ENCODE measurements around the gene LDB3.

Gene LDB3

DNA sequence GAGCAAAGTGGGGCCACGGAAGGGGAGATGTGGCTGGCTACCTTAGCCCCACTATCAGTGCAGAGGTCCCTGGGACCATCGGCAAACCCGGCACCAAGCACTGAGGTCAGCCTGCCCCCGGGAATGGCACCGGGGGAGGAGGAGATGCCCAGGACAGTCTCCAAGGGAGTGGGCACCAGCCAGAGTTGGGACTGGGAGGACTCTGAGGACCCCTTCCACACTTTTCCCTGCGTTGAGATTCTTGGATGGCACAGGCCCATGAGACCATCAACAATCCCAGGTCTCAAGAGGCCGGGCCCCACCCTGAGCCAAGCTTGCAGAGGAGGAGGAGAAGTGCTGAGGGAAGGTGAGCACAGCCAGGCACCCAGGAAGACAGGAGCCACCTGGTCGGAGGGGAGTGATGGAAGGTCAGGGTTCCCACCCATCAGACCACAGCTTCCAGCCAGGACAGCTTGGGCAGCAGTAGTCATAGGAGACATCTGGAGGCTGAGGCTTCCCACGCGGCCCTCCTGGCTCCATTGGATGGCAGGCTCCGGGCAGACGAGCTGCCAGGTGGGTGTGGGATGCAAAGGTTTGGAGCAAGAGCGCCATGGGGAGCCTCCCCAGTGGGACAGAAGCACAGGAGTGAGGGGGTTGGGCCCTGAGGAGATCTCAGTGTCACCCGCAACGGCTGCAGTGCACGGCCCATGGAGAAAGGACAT lies 16.5 kb upstream of the LDB3 start:
- no peak for DNase-seq

DNA sequence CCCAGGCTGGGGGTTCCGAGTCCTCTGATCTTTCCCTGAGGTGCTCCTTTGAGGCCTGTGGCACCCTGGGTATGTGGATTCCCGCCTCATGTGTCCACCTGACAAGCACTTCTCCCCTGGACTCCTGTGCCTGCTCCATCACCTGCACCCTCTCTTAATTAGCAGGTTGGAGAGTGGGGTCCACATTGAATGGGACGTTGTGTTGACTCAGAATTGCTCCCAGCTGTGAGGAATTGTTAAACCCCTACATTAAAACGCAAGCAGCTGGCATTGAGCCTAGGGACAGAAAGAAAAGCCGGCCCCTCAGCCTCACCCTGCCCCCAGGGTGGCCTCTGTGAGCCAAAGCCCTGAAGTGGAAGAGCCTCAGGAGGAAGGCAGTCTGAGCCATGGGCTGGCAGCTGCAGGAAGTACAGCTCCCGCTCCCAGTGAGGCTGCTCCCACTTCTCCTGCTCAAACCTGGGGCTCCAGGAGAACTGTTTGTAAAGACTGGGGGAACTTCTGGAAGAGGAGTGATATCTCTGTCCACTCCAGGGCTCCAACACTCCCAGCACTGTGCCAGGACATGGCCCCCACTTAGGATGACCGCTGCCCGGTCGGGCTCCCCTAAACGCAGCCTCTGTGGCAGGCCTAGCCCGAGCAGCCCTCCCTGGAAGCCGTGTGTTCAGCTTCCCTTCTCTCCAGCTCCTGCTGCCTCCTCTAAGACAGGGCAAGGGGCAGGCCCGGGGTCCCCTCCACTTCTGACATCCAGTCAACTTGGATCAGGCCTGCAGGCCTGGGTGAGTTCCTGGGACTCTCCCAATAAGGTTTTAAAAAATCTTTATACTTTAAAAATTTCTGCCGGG lies 15.7 kb upstream of the LDB3 start:
- peak; percentile 18 for DNase-seq

DNA sequence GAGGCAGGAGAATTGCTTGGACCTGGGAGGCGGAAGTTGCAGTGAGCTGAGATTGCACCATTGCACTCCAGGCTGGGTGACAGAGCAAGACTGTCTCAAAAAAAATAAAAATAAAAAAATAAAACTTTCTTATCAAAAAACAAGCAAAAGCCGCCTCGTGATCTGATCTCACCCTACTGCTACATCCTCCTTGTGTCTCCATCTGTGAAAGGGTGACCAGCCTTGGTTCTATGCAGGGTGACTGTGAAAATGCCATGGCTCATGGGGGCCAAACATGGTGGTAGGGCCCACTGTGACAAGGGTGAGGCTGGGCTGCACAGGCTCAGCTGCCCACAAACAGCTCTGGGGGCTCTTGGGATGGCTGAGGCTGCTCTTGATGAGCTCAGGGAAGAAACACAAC lies 14.9 kb upstream of the LDB3 start:
- DNase-seq: no peak

DNA sequence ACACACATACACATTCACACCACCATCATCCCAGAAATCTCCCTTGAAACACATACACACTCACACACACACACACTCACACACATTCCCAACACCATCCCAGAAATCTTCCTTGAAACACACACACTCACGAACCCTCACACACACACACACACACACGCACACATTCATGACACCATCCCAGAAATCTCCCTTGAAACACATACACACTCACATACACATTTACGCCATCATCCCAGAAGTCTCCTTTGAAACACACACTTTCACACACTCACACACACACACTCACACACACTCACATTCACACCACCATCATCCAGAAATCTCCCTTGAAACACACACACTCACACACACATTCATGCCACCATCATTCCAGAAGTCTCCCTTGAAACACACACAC lies 14.3 kb upstream of the LDB3 start:
- DNase-seq: no peak

DNA sequence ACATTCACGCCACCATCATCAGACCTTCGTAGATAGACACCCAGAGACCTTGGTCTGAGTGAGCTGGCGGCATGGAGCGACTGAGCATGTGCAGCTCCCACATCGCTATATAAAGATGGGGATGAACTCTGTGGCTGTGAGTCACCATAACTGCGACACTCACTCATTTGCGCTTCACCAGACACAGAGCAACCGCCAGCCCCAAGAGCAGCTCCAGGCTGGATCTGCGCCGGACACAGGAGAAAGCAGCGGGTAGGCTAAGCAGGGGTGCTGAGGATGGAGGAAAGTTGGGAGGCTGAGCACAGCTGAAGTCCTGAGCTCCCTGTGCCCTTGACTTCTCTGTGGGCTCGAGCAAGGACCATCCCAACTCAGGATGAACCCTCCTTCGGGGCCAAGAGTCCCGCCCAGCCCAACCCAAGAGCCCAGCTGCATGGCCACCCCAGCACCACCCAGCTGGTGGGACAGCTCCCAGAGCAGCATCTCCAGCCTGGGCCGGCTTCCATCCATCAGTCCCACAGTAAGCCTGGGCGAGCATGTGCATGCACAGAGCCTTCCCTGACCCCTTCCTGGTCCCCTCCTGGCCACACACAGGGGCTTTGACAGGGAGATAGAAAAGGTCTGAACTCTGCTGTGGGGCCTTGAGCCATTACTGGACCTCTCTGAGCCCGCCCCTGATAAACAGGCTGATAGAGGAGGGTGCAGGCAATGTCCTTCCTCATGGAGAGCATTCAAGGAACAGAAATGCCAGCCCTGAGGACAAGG lies 13.7 kb upstream of the LDB3 start, which contains the start of gene OPN4:
Gene OPN4 (plus strand): TSS at position 137 of the 762 bp plus-strand sequence. CDS start 237 bp downstream, at position 374.
- peak; percentile 37 for DNase-seq

DNA sequence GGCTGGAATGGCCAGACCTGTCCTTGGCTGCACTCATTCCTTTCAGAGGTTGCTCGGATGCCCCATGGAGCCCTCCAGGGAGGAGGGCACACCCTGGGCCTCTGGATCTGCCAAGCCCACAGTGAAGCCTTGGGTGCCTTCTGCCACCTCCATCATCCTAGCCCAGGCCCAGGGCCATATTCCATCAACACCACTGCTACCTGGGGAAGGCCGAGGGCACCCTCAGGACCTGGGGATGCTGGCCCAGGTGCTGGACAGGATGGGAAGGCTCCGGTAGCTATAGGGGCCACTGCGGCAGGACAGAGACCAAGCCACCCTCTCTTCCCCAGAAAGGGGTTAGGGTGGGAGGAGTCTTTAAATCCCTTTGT lies 13.2 kb upstream of the LDB3 start:
- no peak for DNase-seq

DNA sequence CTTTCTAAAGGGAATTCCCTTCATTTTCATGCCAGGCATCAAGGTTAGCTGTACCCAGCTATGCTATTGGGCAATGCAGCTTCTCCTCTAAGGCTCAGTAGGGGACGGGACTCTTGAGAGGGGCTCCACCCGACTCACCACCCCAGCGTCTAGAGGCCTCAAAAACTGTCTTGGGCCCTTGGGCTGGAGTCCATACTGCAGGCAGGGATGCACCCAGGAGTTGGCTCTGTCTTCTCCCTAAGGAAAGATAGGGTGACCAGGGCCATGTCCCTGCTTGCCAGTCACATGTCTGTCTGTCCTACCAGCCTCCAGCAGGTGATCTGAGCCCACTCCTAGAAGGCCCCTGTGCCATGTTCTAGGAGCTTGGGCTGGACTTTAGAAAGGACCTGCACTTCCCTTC lies 12.7 kb upstream of the LDB3 start:
- DNase-seq: no peak

DNA sequence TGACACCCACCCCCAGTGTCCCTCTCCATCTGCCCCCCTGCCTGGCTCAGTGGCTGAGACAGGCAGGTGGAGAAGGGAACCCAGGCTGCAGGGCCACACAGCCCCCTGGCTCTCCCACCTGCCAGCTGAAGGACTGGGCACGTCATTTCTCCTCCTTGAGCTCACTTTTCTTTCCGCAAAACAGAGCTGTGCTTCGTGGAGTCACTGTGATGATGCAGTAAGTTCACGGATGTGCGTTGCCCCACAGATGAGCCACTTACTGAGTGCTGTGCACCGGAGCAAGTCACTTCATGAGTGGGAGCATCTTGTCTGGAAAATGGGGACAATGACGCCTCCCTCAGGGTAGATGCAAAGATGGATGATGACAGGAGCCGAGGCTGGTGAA lies 11.3 kb upstream of the LDB3 start:
- no peak for DNase-seq

DNA sequence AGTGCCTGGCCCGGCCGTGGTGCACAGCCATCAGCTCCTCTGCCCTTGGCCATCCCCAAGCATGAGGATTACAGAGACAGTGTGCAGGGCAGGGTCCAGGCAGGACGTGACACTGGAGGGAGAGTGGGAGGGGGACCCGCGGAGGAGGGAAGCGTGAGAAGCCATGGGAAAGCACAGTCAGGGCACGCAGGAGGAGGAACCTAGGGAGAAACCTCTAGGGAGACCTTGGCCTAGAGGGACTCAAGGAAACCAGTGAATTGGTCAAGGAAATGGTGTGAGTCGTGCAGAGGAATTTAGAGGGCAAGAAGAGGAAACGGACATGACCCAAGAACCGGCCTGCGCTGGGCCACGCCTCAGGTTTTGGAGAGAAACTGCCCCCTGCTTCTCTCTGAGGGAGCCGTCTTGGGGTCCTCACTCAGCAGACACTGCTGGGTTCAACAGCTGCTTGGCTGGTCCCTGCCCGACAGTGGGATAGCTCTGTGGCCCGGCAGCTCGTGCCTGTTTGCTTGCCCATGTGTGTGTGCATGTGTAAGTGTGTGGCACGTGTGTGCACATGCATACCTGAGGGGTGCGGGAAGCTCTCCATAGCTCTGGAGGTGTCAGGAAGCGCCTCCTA lies 10.8 kb upstream of the LDB3 start:
- no peak for DNase-seq

DNA sequence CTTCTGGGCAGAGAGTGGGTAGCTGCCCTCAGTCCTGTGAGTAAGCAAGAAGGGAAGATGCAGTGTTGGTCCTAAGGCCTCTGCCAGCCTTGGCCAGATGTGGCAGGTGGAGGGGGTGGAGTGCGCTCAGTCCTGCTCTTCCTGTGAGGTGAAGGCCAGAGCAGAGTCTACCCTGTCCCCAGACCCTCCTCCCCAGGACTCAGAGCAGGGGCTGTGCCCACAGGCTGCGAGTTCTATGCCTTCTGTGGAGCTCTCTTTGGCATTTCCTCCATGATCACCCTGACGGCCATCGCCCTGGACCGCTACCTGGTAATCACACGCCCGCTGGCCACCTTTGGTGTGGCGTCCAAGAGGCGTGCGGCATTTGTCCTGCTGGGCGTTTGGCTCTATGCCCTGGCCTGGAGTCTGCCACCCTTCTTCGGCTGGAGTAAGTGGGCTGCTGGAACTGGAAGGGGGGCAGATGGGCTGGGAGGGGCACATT lies 10.0 kb upstream of the LDB3 start:
- no peak for DNase-seq

DNA sequence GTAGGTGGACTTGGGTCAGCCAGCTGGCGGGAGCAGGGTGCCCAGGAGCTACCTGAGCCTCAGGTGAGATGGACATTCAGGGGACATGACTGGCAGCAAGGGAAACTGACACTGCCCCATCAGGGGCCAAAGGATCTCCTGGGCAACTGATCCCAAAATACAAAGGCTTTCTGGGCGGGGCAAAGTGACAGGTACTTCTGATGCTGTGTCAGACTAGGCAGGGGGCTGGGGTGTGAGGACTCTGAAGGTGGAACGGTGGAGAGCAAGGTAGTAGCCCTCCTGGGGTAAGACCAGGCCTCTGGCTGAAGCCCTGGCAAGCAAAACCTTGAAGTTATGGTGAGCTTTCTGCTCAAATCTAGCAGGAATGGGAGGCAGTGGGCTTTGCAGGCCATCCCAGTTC lies 9.6 kb upstream of the LDB3 start:
- no peak for DNase-seq

DNA sequence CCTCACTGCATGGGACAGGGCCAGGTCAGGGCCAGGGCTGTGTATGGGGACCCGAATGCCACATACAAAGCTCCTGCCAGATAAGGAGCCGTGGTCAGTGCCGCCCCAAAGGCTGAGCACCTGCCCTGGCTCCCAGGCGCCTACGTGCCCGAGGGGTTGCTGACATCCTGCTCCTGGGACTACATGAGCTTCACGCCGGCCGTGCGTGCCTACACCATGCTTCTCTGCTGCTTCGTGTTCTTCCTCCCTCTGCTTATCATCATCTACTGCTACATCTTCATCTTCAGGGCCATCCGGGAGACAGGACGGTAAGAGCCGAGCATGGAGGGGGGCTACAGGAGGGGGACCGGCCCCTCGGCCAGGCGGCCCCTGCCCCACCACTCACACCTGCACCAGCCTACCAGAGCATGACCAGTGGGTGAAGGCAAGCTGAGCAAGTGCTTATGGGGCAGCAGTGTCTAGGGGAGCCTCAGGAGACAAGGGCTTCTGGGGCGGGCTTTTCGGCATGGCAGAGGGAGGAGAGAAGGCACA lies 9.1 kb upstream of the LDB3 start:
- DNase-seq: no peak

DNA sequence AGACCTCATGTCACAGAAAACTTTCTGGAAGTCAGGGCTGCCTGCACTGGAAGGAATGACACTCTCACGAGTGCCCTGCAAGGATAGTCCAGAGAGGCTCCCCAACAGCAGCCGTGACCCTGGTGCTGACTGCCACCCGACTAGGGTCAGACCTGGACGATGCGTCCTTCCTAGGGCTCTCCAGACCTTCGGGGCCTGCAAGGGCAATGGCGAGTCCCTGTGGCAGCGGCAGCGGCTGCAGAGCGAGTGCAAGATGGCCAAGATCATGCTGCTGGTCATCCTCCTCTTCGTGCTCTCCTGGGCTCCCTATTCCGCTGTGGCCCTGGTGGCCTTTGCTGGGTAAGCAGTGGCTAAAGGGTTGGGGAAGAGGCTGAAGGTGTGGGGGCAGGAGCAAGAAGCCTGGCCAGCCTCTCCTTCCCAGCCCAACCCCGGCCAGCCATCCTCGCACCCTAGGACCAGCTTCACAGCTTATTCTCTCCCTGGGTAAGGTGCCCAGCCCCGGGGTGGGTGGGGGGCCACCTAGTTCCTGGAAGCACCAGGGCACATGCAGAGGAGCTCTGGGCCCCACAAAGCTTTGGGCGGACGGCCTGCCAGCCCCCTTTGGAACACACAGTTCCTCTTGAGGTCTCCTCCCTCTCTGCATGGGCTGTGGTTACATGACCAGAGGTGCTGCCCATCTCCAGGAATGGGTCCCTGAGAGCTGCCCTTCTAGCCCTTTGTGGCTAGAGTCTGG lies 8.4 kb upstream of the LDB3 start:
- DNase-seq: no peak

DNA sequence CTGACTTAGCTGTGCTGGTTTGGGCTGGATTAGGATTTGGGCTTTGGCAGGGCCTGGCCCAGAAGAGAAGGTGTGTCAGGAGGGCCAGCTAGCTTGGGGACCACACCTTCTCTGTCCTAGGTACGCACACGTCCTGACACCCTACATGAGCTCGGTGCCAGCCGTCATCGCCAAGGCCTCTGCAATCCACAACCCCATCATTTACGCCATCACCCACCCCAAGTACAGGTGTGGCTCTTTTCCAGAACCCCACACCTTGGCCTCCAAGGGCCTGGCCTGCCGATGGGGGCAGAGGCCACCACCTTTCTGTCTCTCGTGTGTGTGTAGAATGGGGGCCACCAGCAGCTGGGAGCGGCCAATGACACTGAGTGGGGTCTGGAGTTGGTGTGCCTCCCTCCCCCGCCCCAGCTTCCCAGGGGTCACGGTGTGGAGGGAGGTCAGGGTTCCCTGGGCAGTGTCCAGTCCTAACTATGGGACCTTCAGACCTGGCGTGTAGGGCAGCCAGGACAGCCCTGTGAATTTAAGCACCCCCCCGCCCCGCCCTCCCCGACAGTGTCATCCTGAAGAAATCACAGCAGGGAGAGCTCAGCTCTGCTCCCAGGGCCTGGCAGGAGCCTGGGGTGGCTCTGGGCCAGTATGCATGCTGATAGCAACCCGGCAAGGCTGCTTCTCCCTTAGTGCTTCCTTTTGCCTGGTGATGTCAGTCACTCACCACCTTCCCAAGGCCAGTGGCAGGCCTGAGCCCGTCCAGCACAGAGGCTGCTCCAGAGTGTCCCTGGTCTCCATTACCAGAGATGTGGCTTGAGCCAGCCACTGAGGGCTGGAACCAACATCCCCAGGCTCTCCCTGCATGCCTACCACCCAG lies 6.9 kb upstream of the LDB3 start:
- DNase-seq: peak; percentile 23

DNA sequence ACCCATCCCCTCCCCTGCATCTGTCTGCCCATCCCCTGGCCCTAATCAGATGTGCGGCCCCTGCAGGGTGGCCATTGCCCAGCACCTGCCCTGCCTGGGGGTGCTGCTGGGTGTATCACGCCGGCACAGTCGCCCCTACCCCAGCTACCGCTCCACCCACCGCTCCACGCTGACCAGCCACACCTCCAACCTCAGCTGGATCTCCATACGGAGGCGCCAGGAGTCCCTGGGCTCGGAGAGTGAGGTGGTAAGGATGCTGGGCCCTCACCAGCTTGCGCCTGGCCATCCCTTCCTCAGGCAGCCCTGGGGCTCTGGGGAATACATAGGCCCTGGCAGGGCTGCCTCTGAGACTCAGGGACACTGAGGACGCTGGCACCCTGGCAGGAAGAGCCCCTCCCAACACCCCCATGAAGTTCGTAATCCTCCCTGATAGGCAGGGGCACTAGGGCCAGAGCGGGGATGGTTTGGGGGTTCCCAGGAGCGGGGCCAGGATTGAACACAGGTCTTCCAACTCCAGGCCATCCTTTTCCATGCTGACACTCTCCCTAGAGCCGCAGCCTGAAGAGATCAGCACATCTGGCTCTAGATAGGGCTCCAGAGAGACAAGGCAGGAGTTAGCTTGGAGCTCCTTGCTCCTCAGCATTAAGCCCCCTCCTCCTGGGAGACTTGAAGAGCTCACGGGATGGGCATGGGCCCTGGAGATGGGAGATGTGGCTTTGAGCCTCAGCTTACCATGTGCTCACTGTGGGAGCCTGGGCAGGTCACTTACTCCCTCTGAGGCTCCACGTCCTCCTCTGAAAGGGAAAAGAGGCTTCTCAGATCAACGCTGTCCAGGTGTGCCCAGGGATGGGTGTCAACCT lies 5.9 kb upstream of the LDB3 start:
- DNase-seq: no peak

DNA sequence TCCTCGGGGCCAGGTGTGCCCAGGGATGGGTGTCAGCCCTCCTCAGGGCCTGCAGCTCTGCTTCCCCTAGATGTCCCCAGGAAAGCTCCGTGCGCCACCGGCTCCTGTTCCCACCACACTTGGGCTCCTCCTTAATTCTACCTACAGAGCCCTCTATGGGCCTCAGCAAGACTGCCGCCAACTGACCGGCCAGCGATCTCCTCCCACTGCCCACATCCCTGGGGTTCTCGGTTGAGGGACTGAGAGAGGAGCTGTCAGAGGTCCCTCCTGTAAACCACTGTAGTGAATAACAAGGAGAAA lies 5.3 kb upstream of the LDB3 start:
- no peak for DNase-seq

DNA sequence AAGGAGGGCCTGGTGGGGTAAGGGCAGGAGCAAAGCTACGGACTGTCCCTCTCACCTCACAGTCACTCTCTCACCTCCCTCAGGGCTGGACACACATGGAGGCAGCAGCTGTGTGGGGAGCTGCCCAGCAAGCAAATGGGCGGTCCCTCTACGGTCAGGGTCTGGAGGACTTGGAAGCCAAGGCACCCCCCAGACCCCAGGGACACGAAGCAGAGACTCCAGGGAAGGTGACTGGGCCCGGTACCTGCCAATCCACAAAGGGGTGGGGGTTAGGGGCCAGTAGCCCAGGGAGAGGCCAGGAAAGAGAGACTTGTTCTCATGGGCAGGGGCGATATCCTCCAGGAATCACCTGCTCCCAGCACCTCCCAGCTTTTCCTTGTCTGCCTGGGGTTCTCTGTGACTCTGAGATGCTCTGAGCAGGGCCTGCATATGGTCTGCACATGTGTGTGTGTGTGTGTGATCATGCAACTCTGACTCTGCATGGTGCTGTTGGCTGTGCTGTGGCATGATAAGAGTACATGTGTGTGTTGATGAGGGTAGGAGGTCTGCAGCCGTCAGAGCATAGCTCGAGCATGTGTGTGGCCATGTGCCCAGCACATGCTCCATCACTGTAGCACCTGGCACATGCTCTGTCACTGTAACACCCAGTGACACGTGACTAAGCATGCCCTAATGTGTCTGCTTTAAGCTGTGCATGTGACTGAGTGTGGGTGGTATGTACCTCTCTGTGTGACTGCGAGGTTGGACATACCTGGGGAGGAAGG lies 4.6 kb upstream of the LDB3 start:
- no peak for DNase-seq

DNA sequence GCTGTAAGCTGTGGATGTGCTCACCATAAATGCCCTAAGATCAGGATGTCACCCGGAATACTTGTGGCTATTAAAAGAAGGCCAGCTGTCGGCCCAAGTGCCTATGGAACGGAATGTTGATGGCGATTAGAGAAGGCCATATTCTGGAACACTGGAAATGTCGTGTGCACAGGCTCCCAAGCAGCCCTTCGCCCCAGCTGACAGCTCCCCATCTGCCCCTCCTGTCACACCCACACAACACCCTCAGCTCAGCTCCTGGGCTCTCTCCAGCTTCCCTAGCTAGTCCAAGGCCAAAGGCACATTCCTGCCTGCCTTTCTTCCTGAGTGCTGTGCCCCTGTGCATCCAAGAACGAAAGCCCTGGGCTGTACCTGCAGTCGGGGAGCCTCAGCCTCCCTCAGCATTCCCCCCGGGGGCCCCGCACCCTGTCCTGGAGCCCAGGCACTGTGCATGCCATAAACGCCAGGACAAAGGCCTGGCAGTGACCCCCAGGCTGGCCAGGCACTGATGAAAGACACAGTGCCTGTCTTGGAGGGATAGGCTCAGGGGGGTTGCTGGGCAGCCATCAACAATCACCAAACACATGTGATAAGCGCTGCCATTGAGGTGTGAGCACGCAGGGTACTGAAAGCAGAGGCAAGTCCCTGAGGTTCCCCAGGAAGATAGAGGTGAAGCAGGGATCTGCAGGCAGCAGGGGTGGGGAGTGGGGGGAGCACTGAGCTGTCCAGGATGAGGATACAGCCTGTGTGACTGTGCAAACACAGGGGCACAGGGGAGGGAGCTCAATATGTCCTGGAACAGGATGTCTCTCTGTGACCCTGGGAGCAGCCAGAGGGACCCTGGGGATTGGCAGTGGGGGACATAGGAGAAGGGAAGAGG lies 3.7 kb upstream of the LDB3 start:
- peak; percentile 34 for DNase-seq

DNA sequence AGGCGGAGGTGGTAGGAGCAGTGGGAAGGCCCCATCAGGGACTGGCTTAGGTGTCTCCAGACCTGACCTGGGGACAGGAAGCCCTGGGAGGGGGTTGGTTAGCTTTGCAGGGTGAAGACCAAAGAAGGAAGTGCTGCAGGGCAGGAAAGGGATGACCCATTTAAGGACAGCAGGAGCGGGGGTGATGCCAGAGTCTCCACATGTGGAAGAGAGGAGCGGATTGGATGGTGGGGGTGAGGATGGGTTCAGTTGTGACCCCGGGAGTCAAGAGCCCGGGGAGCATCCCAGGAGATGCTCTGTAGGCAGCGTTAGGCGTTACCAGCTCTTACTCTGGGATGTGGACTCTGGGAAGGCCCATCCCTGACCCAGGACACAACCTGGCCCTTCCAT lies 3.1 kb upstream of the LDB3 start:
- no peak for DNase-seq
